Measurements from ENCODE around the gene ARGLU1.

DNA sequence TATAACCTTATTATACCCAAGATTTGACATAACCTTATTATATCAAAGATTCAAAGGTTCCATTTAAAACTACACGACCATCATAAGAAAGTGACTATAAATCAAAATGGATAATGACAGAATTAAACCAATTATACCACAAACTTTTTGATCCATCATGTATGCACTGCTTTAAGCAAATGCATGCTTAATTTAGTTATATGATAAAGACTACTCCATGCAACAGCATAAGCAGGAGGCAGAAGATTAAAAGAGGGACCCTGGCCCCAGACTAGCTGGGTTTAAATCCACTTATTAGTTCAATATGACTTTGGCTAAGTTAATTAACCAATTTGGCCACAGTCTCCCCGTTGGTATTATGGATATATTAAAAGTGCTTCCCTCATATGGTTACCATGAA is 43.8 kb downstream of the ARGLU1 start:
- TF ChIP-seq, protein P1, sequence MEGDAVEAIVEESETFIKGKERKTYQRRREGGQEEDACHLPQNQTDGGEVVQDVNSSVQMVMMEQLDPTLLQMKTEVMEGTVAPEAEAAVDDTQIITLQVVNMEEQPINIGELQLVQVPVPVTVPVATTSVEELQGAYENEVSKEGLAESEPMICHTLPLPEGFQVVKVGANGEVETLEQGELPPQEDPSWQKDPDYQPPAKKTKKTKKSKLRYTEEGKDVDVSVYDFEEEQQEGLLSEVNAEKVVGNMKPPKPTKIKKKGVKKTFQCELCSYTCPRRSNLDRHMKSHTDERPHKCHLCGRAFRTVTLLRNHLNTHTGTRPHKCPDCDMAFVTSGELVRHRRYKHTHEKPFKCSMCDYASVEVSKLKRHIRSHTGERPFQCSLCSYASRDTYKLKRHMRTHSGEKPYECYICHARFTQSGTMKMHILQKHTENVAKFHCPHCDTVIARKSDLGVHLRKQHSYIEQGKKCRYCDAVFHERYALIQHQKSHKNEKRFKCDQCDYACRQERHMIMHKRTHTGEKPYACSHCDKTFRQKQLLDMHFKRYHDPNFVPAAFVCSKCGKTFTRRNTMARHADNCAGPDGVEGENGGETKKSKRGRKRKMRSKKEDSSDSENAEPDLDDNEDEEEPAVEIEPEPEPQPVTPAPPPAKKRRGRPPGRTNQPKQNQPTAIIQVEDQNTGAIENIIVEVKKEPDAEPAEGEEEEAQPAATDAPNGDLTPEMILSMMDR (IDR thresholded peaks at IDR 0.05) = no peak
- TF ChIP-seq POLR2A (IDR thresholded peaks at IDR 0.05) = no peak
